H1 (cell line): ENCODE results near the gene OTOS. TPM values are rescaled to one million over a fixed set of nuclear protein-coding genes. Genes with fewer than 3 reads are reported as not detected.

Experiments used
- CTCF ChIA-PET: fragments of 300-600 bp; sonication (Branson Sonifier 250); formaldehyde crosslinking; loops from one replicate; lab custom pipeline; 2021; ENCODE audit not compliant: partially characterized antibody; lab: Charles Lee
- POLR2A ChIA-PET: fragments of 300-600 bp; sonication (Branson Sonifier 250); formaldehyde crosslinking; loops from one replicate; lab custom pipeline; 2021; ENCODE audit warnings: inconsistent platforms; ENCODE audit not compliant: partially characterized antibody; lab: Charles Lee
- DNase-seq, 2 experiments: peaks; one replicate each; pipeline versions ENCODE4 v3.0.0 to v3.0.0-alpha.2; 2010 to 2022; ENCODE audit warnings: low spot score in 2 of 2, low read depth in 1 of 2, mixed read lengths in 1 of 2
- FAIRE-seq: peaks from 2 replicates; lab custom pipeline; 2011; peaks lifted over from hg19 to GRCh38; lab: Jason Lieb, UNC
- H2AFZ ChIP-seq: 2 replicates; pipeline ENCODE4 v1.8.1; 2012; ENCODE audit warnings: low read length, inconsistent platforms
- H2AK5ac ChIP-seq: 2 replicates; pipeline ENCODE4 v1.6.1; 2013; ENCODE audit warnings: low read depth, low read length
- H2BK120ac ChIP-seq: replicated peaks from 2 replicates; pipeline ENCODE3; 2013; ENCODE audit warnings: low read depth, low read length, inconsistent platforms
- H2BK12ac ChIP-seq: 2 replicates; pipeline ENCODE4 v1.6.1; 2013; ENCODE audit warnings: low read depth, low read length
- H2BK15ac ChIP-seq: 2 replicates; pipeline ENCODE4 v1.6.1; 2013; ENCODE audit warnings: low read length
- H2BK20ac ChIP-seq: 2 replicates; pipeline ENCODE4 v1.6.1; 2013; ENCODE audit warnings: low read length
- H2BK5ac ChIP-seq: 2 replicates; pipeline ENCODE4 v1.6.1; 2013; ENCODE audit warnings: low read depth, low read length
- H3K14ac ChIP-seq: 2 replicates; pipeline ENCODE4 v1.6.1; 2013; ENCODE audit warnings: inconsistent platforms; ENCODE audit not compliant: insufficient read length
- H3K18ac ChIP-seq: 2 replicates; pipeline ENCODE4 v1.6.1; 2013; ENCODE audit warnings: low read length; ENCODE audit errors: extremely low read depth
- H3K23ac ChIP-seq: 2 replicates; pipeline ENCODE4 v1.6.1; 2013; ENCODE audit warnings: inconsistent platforms; ENCODE audit not compliant: insufficient read length
- H3K23me2 ChIP-seq: 2 replicates; pipeline ENCODE4 v1.6.1; 2013; ENCODE audit warnings: low read depth, low read length
- H3K27ac ChIP-seq: 2 replicates; pipeline ENCODE4 v1.6.1; 2011; ENCODE audit warnings: low read depth, low read length, inconsistent platforms
- H3K27me3 ChIP-seq, 4 experiments: replicated peaks in 1 of 4; 1 replicate in 1 of 4; 2 replicates in 3 of 4; pipeline versions ENCODE4 v1.6.1 to v1.8.1; 2011 to 2013; ENCODE audit warnings: low read length in 3 of 4, mild to moderate bottlenecking in 3 of 4, inconsistent platforms in 2 of 4, mixed read lengths in 2 of 4, moderate library complexity in 1 of 4; ENCODE audit not compliant: control insufficient read depth in 3 of 4, insufficient read depth in 3 of 4; ENCODE audit errors: extremely low read depth in 1 of 4
- H3K36me3 ChIP-seq, 4 experiments: 2 replicates each; pipeline versions ENCODE4 v1.6.1 to v1.8.1; 2011 to 2013; ENCODE audit warnings: mild to moderate bottlenecking in 4 of 4, low read length in 3 of 4, moderate library complexity in 2 of 4, control low read depth in 1 of 4, inconsistent platforms in 1 of 4; ENCODE audit not compliant: insufficient read depth in 4 of 4, control insufficient read depth in 2 of 4
- H3K4ac ChIP-seq: replicated peaks from 2 replicates; pipeline ENCODE3; 2013; ENCODE audit warnings: low read length, low read depth, mixed read lengths, inconsistent platforms; ENCODE audit not compliant: insufficient read length
- H3K4me1 ChIP-seq, 4 experiments: replicated peaks in 1 of 4; 1 replicate in 1 of 4; 2 replicates in 3 of 4; pipeline versions ENCODE4 v1.6.1 to v1.8.1; 2011 to 2013; ENCODE audit warnings: low read length in 3 of 4, inconsistent platforms in 2 of 4, mixed read lengths in 1 of 4; ENCODE audit not compliant: insufficient read depth in 4 of 4, control insufficient read depth in 3 of 4
- H3K4me2 ChIP-seq, 2 experiments: 2 replicates each; pipeline versions ENCODE4 v1.6.1 to v1.8.1; 2011 to 2013; ENCODE audit warnings: low read depth in 2 of 2, low read length in 2 of 2, control low read depth in 1 of 2, inconsistent platforms in 1 of 2, mild to moderate bottlenecking in 1 of 2; ENCODE audit not compliant: insufficient read depth in 1 of 2
- H3K4me3 ChIP-seq, 4 experiments: fragments of 200-600, 300-600 bp in 1 of 4; sonication (generic), shearing (Covaris generic), sonication (Bioruptor Twin) in 1 of 4; 2 replicates each; pipeline versions ENCODE4 v1.5.1 to v1.8.1; 2011 to 2016; ENCODE audit warnings: low read length in 4 of 4, low read depth in 3 of 4, control low read depth in 2 of 4, inconsistent platforms in 2 of 4, mild to moderate bottlenecking in 2 of 4, mixed read lengths in 1 of 4, moderate library complexity in 1 of 4; ENCODE audit not compliant: insufficient read depth in 2 of 4; ENCODE audit errors: extremely low read depth in 1 of 4
- H3K56ac ChIP-seq: replicated peaks from 2 replicates; pipeline ENCODE3; 2013; ENCODE audit warnings: low read depth, mild to moderate bottlenecking, mixed read lengths, low read length, inconsistent platforms; ENCODE audit not compliant: insufficient read length
- H3K79me1 ChIP-seq: 2 replicates; pipeline ENCODE4 v1.6.1; 2013; ENCODE audit warnings: low read depth, low read length, control low read depth
- H3K79me2 ChIP-seq, 2 experiments: 2 replicates each; pipeline versions ENCODE4 v1.6.1 to v1.8.1; 2012 to 2013; ENCODE audit warnings: low read length in 2 of 2, mild to moderate bottlenecking in 2 of 2, inconsistent platforms in 1 of 2; ENCODE audit not compliant: insufficient read depth in 2 of 2, control insufficient read depth in 1 of 2
- H3K9ac ChIP-seq, 4 experiments: replicated peaks in 1 of 4; 1 replicate in 1 of 4; 2 replicates in 3 of 4; pipeline versions ENCODE4 v1.6.1 to v1.8.1; 2011 to 2013; ENCODE audit warnings: low read depth in 3 of 4, low read length in 3 of 4, control low read depth in 2 of 4, mild to moderate bottlenecking in 2 of 4, moderate library complexity in 2 of 4, inconsistent platforms in 1 of 4; ENCODE audit errors: extremely low read depth in 1 of 4
- H3K9me3 ChIP-seq, 2 experiments: 2 replicates each; pipeline versions ENCODE4 v1.6.1 to v1.8.1; 2012 to 2013; ENCODE audit warnings: mild to moderate bottlenecking in 2 of 2, moderate library complexity in 2 of 2, control low read depth in 1 of 2, inconsistent platforms in 1 of 2, low read depth in 1 of 2, low read length in 1 of 2, mixed read lengths in 1 of 2; ENCODE audit not compliant: insufficient read depth in 2 of 2
- H4K20me1 ChIP-seq, 2 experiments: replicated peaks in 1 of 2; 2 replicates each; pipeline versions ENCODE3 to v1.8.1; 2011 to 2013; ENCODE audit warnings: inconsistent platforms in 2 of 2, low read length in 2 of 2, mild to moderate bottlenecking in 1 of 2; ENCODE audit not compliant: insufficient read depth in 2 of 2, control insufficient read depth in 1 of 2
- H4K5ac ChIP-seq: 2 replicates; pipeline ENCODE4 v1.6.1; 2013; ENCODE audit warnings: low read length, low read depth, mixed read lengths, inconsistent platforms; ENCODE audit not compliant: insufficient read length
- H4K8ac ChIP-seq: 2 replicates; pipeline ENCODE4 v1.8.0; 2013; ENCODE audit warnings: mild to moderate bottlenecking, moderate library complexity, low read length, inconsistent platforms; ENCODE audit not compliant: insufficient read depth; ENCODE audit errors: extremely low read depth
- H4K91ac ChIP-seq: replicated peaks from 2 replicates; pipeline ENCODE3; 2013; ENCODE audit warnings: low read length, mixed read lengths, inconsistent platforms; ENCODE audit not compliant: insufficient read length
- CBX5 ChIP-seq: fragments of 300-800, 300-1000 bp; sonication (generic); IDR thresholded peaks from 2 replicates; pipeline ENCODE4 v1.7.1; 2016; ENCODE audit warnings: antibody characterized with exemption, low read length, low read depth
- CHD2 ChIP-seq: IDR thresholded peaks from 2 replicates; pipeline ENCODE4 v1.6.1; 2012; ENCODE audit warnings: low read length, improper control_type of control experiment
- CTBP2 ChIP-seq: IDR thresholded peaks from 2 replicates; pipeline ENCODE4 v1.7.0; 2011; ENCODE audit warnings: borderline replicate concordance, mild to moderate bottlenecking, moderate library complexity, mixed read lengths, low read length; ENCODE audit not compliant: insufficient read depth, insufficient read length
- GABPA ChIP-seq: IDR thresholded peaks from 2 replicates; pipeline ENCODE4 v1.6.1; 2011; ENCODE audit warnings: mild to moderate bottlenecking, low read length, moderate library complexity, borderline replicate concordance; ENCODE audit not compliant: insufficient read depth
- SAP30 ChIP-seq: fragments of 300-600 bp; sonication (generic); IDR thresholded peaks from 2 replicates; pipeline ENCODE4 v1.7.1; 2012; ENCODE audit warnings: low read length, moderate library complexity, mild to moderate bottlenecking, inconsistent platforms; ENCODE audit not compliant: insufficient read depth, insufficient replicate concordance
- TCF12 ChIP-seq: IDR thresholded peaks from 2 replicates; pipeline ENCODE4 v1.6.1; 2011; ENCODE audit warnings: low read depth, mild to moderate bottlenecking, low read length
- WGBS, 2 experiments: shearing (Covaris generic) in 1 of 2; methylation state at CpG; one replicate each; pipeline versions ENCODE4 v1.1.6 to v1.1.7; 2013 to 2015; ENCODE audit warnings: low lambda C conversion rate in 2 of 2, mixed read lengths in 2 of 2, inconsistent platforms in 1 of 2, low coverage in 1 of 2, missing lambda C conversion rate in 1 of 2; ENCODE audit not compliant: insufficient replicate concordance in 2 of 2, insufficient coverage in 1 of 2, insufficient read length in 1 of 2; ENCODE audit errors: extremely low coverage in 1 of 2, missing lambda C conversion rate in 1 of 2; 5-methylcytosine and 5-hydroxymethylcytosine counted together
- polyA plus RNA-seq, 7 experiments: library from polyadenylated mRNA; depleted of rRNA in 3 of 7; stranded (reverse) in 5 of 7; unstranded in 2 of 7; fragments of >200 nt in 5 of 7; fragments of 200-250 nt in 2 of 7; gene quantifications; 1 replicate in 5 of 7; 2 replicates in 1 of 7; 4 replicates in 1 of 7; pipeline versions ENCODE4 v1.2.1 to v1.2.3, GENCODE V29; 2011 to 2013; ENCODE audit warnings: missing spikeins in 2 of 7, mixed read lengths in 2 of 7
- total RNA-seq: library from RNA; stranded (reverse); fragmentation: NEBNext Ultra II Directional; extraction: Animal tissue kit (Norgen Biotek cat#: 25700); gene quantifications from 2 replicates; pipeline ENCODE4 v1.2.1, GENCODE V29; 2021
- TF ChIP-seq, protein P1 (sequence below): IDR thresholded peaks from 2 replicates; pipeline ENCODE4 v1.6.1; 2012; ENCODE audit warnings: inconsistent platforms
- TF ChIP-seq, protein P2 (sequence below), 3 experiments: IDR thresholded peaks; 1 replicate in 2 of 3; 2 replicates in 1 of 3; pipeline versions ENCODE4 v1.5.1 to v1.6.1; 2011; ENCODE audit warnings: low read length in 3 of 3, mild to moderate bottlenecking in 3 of 3, inconsistent platforms in 2 of 3, low read depth in 1 of 3, moderate library complexity in 1 of 3; ENCODE audit not compliant: insufficient read depth in 1 of 3; ENCODE audit errors: control extremely low read depth in 1 of 3

OTOS gene
- total and polyA plus RNA-seq, 2 of the 8 experiments (the other 6 are each of a cell fraction or from before 2014, with no cell fraction given): 0.17 TPM; not detected in 1

DNA sequence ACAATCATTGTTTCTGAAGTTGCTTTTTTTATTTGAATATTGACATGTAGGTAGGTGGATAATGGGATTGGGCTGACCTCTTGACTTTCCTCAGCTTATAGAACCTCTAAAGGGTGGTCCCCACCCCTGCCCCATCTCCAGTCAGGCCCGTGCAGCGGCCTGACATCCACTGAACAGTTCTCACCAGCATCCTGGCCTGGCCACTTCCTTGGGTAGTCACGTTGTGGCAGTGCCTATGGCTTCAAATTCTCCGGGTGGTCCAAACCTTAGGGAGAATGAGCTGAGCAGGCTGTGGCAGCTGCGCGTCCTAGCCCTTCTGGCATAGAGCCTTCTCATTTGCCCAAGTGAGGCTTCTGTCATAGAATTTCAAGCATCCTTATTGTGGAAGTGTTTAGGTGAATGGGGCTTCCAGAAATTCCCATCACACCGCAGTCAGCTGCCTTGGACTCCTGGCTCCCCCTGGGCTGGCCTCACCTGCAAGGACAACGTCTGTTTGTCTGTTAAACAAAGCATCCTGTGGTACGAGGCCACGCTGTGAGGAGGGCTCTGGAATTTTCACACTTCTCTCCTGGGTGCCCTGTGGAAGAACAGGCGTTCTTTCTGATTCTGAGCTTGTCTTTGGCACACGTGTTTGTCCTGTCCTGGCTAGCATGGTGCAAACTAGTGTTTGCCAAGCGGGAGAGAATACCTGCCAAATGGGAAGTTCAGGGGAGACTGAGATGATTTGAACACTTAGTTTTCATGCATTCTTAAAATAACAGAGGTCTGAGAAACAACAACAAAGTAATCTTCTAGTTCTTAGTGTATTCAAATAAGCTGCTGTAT lies 31.8 kb upstream of the OTOS start:
- Histone ChIP-seq H3K79me1 (no peaks in the 10 kb centered on the region), H2BK15ac (no peak overlapping the region), H3K27ac (no peak overlapping the region), H4K5ac (no peak overlapping the region), H3K23ac (no peak overlapping the region), H3K9me3 (no peaks in the 10 kb centered on the region; a peak in 1 of 4 replicates), H3K4me1 (no peaks in the 10 kb centered on the region), H3K14ac (no peak overlapping the region), H3K36me3 (no peaks in the 10 kb centered on the region), H3K79me2 (no peaks in the 10 kb centered on the region), H4K91ac (no peak overlapping the region), H2AFZ (no peak overlapping the region), H3K56ac (no peak overlapping the region), H2AK5ac (no peak overlapping the region), H3K4ac (no peak overlapping the region), H3K23me2 (no peaks in the 10 kb centered on the region; the same call in 1 of the 2 replicates), H4K20me1 (no peaks in the 10 kb centered on the region), H2BK120ac (no peak overlapping the region), H3K9ac (no peak overlapping the region), H3K4me3 (no peak overlapping the region), H2BK20ac (no peak overlapping the region), H3K27me3 (no peaks in the 10 kb centered on the region), H3K4me2 (no peak overlapping the region), H2BK5ac (no peak overlapping the region), H2BK12ac (no peak overlapping the region), H3K18ac (no peak overlapping the region), H4K8ac (no peak overlapping the region)
- ChIA-PET CTCF (no interaction called here), POLR2A (no interaction called here)
- FAIRE-seq (no peak), DNase-seq (no peak)
- WGBS, 2 experiments: 87% methylated on average over 13 of the region's 13 CpGs; no CpG with 5 or more reads in 1 of the 2 experiments
- no peak for TF ChIP-seq SAP30
- TF ChIP-seq CBX5: no peak
- no peak for TF ChIP-seq CTBP2
- TF ChIP-seq CHD2: no peak
- TF ChIP-seq, protein P1, sequence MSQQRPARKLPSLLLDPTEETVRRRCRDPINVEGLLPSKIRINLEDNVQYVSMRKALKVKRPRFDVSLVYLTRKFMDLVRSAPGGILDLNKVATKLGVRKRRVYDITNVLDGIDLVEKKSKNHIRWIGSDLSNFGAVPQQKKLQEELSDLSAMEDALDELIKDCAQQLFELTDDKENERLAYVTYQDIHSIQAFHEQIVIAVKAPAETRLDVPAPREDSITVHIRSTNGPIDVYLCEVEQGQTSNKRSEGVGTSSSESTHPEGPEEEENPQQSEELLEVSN: no peak
- no peak for TF ChIP-seq GABPA
- TF ChIP-seq TCF12: no peak
- TF ChIP-seq, protein P2, sequence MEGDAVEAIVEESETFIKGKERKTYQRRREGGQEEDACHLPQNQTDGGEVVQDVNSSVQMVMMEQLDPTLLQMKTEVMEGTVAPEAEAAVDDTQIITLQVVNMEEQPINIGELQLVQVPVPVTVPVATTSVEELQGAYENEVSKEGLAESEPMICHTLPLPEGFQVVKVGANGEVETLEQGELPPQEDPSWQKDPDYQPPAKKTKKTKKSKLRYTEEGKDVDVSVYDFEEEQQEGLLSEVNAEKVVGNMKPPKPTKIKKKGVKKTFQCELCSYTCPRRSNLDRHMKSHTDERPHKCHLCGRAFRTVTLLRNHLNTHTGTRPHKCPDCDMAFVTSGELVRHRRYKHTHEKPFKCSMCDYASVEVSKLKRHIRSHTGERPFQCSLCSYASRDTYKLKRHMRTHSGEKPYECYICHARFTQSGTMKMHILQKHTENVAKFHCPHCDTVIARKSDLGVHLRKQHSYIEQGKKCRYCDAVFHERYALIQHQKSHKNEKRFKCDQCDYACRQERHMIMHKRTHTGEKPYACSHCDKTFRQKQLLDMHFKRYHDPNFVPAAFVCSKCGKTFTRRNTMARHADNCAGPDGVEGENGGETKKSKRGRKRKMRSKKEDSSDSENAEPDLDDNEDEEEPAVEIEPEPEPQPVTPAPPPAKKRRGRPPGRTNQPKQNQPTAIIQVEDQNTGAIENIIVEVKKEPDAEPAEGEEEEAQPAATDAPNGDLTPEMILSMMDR (IDR thresholded peaks at IDR 0.05; ENCODE audit: control extremely low read depth in 1 of 3, insufficient read depth in 1 of 3, low read depth in 1 of 3, low read length in 3 of 3): no peak
